Astrocyte (in vitro differentiated cells and primary cell): ENCODE data around the gene KLHL33. TPM values are rescaled to one million over a fixed set of nuclear protein-coding genes. Genes with fewer than 3 reads are reported as not detected.
A peak's percentile ranks its signal among the peaks of the same experiment; 100 is the strongest.

Experiments
- DNase-seq: peaks from one replicate; pipeline ENCODE4 v3.0.0-alpha.2; 2010; ENCODE audit warnings: low read depth
- FAIRE-seq: peaks from 2 replicates; lab custom pipeline; 2011; peaks lifted over from hg19 to GRCh38; lab: Jason Lieb, UNC
- H2AFZ ChIP-seq: 2 replicates; pipeline ENCODE4 v1.6.0; 2012; ENCODE audit warnings: low read depth, low read length, inconsistent platforms
- H3K27ac ChIP-seq: 2 replicates; pipeline ENCODE4 v1.5.1; 2011; ENCODE audit warnings: low read depth, low read length, inconsistent platforms
- H3K27me3 ChIP-seq: 2 replicates; pipeline ENCODE4 v1.6.0; 2011; ENCODE audit warnings: low read length, inconsistent platforms; ENCODE audit not compliant: insufficient read depth
- H3K36me3 ChIP-seq: 2 replicates; pipeline ENCODE4 v1.5.1; 2011; ENCODE audit warnings: low read length, inconsistent platforms; ENCODE audit not compliant: insufficient read depth
- H3K4me1 ChIP-seq: 2 replicates; pipeline ENCODE4 v1.5.1; 2011; ENCODE audit warnings: low read length, inconsistent platforms; ENCODE audit not compliant: insufficient read depth
- H3K4me2 ChIP-seq: 2 replicates; pipeline ENCODE4 v1.6.0; 2012; ENCODE audit warnings: low read length, inconsistent platforms
- H3K4me3 ChIP-seq: 2 replicates; pipeline ENCODE4 v1.5.1; 2011; ENCODE audit warnings: low read depth, mild to moderate bottlenecking, low read length, inconsistent platforms; ENCODE audit not compliant: insufficient read depth
- H3K79me2 ChIP-seq: 2 replicates; pipeline ENCODE4 v1.6.0; 2012; ENCODE audit warnings: mild to moderate bottlenecking, low read length, inconsistent platforms; ENCODE audit not compliant: insufficient read depth
- H3K9ac ChIP-seq: 2 replicates; pipeline ENCODE4 v1.6.0; 2012; ENCODE audit warnings: mild to moderate bottlenecking, low read length, inconsistent platforms
- H3K9me3 ChIP-seq: 2 replicates; pipeline ENCODE4 v1.5.1; 2012; ENCODE audit warnings: low read depth, mild to moderate bottlenecking, low read length, inconsistent platforms; ENCODE audit not compliant: insufficient read depth
- H4K20me1 ChIP-seq: 2 replicates; pipeline ENCODE4 v1.6.0; 2012; ENCODE audit warnings: low read length, inconsistent platforms; ENCODE audit not compliant: insufficient read depth
- H3K27ac Mint-ChIP-seq: one replicate; pipeline ENCODE4 v1.8.0; 2021; ENCODE audit warnings: mild to moderate bottlenecking, mixed read lengths; ENCODE audit not compliant: unreplicated experiment
- H3K27me3 Mint-ChIP-seq: one replicate; pipeline ENCODE4 v1.8.0; 2021; ENCODE audit warnings: low read depth, mixed read lengths; ENCODE audit not compliant: unreplicated experiment
- H3K36me3 Mint-ChIP-seq: one replicate; pipeline ENCODE4 v1.8.0; 2021; ENCODE audit warnings: low read depth, mixed read lengths; ENCODE audit not compliant: unreplicated experiment
- H3K4me1 Mint-ChIP-seq: one replicate; pipeline ENCODE4 v1.8.0; 2021; ENCODE audit warnings: low read depth, mixed read lengths; ENCODE audit not compliant: unreplicated experiment
- H3K4me3 Mint-ChIP-seq: one replicate; pipeline ENCODE4 v1.8.0; 2021; ENCODE audit warnings: mild to moderate bottlenecking, moderate library complexity, mixed read lengths; ENCODE audit not compliant: unreplicated experiment
- H3K9me3 Mint-ChIP-seq: one replicate; pipeline ENCODE4 v1.8.0; 2021; ENCODE audit warnings: mild to moderate bottlenecking, mixed read lengths; ENCODE audit not compliant: unreplicated experiment
- EZH2 ChIP-seq: IDR thresholded peaks from 2 replicates; pipeline ENCODE4 v1.6.1; 2012; ENCODE audit warnings: mild to moderate bottlenecking, low read length, inconsistent platforms; ENCODE audit not compliant: insufficient read depth
- total RNA-seq: library from RNA; stranded (reverse); gene quantifications from 2 replicates; pipeline ENCODE4 v1.2.1, GENCODE V29; 2021
- TF ChIP-seq, protein P1 (sequence below): IDR thresholded peaks from 2 replicates; pipeline ENCODE4 v1.5.1; 2011; ENCODE audit warnings: low read depth, mild to moderate bottlenecking, inconsistent platforms, low read length, moderate library complexity; ENCODE audit not compliant: insufficient read depth

KLHL33 gene
- total RNA-seq, 1 donor from 2014 or later: 0.07 TPM

DNA sequence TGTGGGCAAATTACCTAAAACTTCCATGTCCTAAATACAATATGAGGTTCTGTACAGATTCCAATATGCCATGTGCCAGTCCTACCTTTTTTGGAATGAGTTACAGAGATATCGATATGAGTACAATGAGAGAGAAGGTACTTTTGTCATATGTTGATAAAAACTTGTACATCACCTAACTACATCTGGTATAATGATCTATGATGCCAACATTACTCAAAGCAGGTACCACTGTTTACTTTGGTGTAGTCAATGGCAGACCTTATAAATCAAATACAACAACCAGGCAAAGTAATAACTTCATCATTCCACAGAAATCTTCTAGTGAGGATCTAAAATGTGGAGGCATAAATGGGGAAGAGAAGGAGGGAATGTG is 35.4 kb downstream of the KLHL33 start:
- Mint-ChIP-seq H3K27me3 (no peaks in the 10 kb centered on the region), H3K27ac (no peak overlapping the region), H3K4me3 (peak overlapping the region; percentile 42), H3K36me3 (peaks cover 35% of the 10 kb centered on the region), H3K9me3 (no peaks in the 10 kb centered on the region), H3K4me1 (peaks cover 11% of the 10 kb centered on the region)
- H3K27ac ChIP-seq: no peak overlapping the region
- peak overlapping the region; percentile 62 for H3K4me2 ChIP-seq
- H3K27me3 ChIP-seq: no peaks in the 10 kb centered on the region
- H3K36me3 ChIP-seq: peaks cover 34% of the 10 kb centered on the region
- H3K4me1 ChIP-seq: peaks cover 7% of the 10 kb centered on the region
- H2AFZ ChIP-seq: no peak overlapping the region
- no peak overlapping the region for H3K9ac ChIP-seq
- no peak for TF ChIP-seq EZH2
- TF ChIP-seq, protein P1, sequence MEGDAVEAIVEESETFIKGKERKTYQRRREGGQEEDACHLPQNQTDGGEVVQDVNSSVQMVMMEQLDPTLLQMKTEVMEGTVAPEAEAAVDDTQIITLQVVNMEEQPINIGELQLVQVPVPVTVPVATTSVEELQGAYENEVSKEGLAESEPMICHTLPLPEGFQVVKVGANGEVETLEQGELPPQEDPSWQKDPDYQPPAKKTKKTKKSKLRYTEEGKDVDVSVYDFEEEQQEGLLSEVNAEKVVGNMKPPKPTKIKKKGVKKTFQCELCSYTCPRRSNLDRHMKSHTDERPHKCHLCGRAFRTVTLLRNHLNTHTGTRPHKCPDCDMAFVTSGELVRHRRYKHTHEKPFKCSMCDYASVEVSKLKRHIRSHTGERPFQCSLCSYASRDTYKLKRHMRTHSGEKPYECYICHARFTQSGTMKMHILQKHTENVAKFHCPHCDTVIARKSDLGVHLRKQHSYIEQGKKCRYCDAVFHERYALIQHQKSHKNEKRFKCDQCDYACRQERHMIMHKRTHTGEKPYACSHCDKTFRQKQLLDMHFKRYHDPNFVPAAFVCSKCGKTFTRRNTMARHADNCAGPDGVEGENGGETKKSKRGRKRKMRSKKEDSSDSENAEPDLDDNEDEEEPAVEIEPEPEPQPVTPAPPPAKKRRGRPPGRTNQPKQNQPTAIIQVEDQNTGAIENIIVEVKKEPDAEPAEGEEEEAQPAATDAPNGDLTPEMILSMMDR: no peak
- H3K9me3 ChIP-seq: no peaks in the 10 kb centered on the region
- FAIRE-seq (no peak), DNase-seq (no peak)
- H4K20me1 ChIP-seq: peaks cover 5% of the 10 kb centered on the region
- H3K79me2 ChIP-seq: peaks cover 2% of the 10 kb centered on the region
- H3K4me3 ChIP-seq: no peak overlapping the region

DNA sequence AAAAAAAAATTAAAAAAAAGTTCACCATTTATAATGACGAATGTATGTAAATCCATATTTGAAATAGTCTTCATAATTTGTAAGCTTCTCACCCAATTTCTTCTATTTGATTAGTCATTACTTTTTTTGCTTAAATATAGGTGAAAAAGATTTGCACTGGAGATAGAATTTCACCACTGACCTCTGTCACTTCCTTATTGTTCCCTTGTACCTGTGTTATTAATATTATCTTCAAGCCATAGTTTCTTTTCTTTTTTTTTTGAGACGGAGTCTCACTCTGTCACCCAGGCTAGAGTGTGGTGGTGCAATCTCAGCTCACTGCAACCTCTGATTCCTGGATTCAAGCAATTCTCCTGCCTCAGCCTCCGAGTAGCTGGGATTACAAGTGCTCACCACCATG is 38.5 kb downstream of the KLHL33 start:
- no peak overlapping the region for H2AFZ ChIP-seq

DNA sequence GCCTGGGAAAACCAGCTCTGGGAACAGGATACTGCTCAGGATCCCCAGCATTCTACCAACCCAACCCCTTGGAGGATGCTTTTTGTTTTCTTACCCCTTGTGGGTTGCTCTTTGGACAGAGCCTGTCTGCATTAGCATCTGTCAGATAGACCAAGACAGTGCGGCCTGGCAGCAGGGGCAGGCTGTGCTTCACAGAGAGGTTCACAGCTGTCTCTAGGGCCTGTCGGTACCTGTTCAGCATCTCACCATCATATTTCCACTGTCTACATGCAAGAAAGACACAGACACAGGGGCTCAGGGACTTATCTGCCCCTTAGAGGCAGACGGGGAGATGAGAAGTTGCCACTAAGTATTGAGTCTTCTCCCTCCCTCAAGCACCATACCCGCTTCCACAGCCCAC is 44.5 kb downstream of the KLHL33 start:
- H4K20me1 ChIP-seq: no peaks in the 10 kb centered on the region
- TF ChIP-seq, protein P1: no peak
- TF ChIP-seq EZH2: no peak
- H3K79me2 ChIP-seq: no peaks in the 10 kb centered on the region
- Mint-ChIP-seq H3K36me3 (peaks cover 33% of the 10 kb centered on the region), H3K4me1 (no peaks in the 10 kb centered on the region), H3K9me3 (no peaks in the 10 kb centered on the region), H3K27ac (no peak overlapping the region), H3K4me3 (no peak overlapping the region), H3K27me3 (no peaks in the 10 kb centered on the region)
- peaks cover 48% of the 10 kb centered on the region for H3K36me3 ChIP-seq
- no peaks in the 10 kb centered on the region for H3K4me1 ChIP-seq
- no peak overlapping the region for H3K4me3 ChIP-seq
- H3K9ac ChIP-seq: no peak overlapping the region
- no peaks in the 10 kb centered on the region for H3K27me3 ChIP-seq
- H2AFZ ChIP-seq: no peak overlapping the region
- H3K9me3 ChIP-seq: no peaks in the 10 kb centered on the region
- no peak overlapping the region for H3K27ac ChIP-seq
- DNase-seq (no peak), FAIRE-seq (no peak)
- H3K4me2 ChIP-seq: no peak overlapping the region

More for the DNA sequence above, 38.5 kb downstream of the KLHL33 start:
- Mint-ChIP-seq H3K27ac (no peak overlapping the region), H3K4me3 (no peak overlapping the region), H3K36me3 (peaks cover 23% of the 10 kb centered on the region), H3K4me1 (peaks cover 11% of the 10 kb centered on the region), H3K27me3 (no peaks in the 10 kb centered on the region), H3K9me3 (no peaks in the 10 kb centered on the region)
- Histone ChIP-seq H3K27me3 (no peaks in the 10 kb centered on the region), H3K4me1 (peaks cover 7% of the 10 kb centered on the region), H4K20me1 (no peaks in the 10 kb centered on the region), H3K36me3 (peaks cover 25% of the 10 kb centered on the region), H3K79me2 (no peaks in the 10 kb centered on the region), H3K9me3 (no peaks in the 10 kb centered on the region), H3K9ac (no peak overlapping the region), H3K4me2 (no peak overlapping the region), H3K27ac (no peak overlapping the region), H3K4me3 (no peak overlapping the region)
- FAIRE-seq (no peak), DNase-seq (no peak)
- TF ChIP-seq, protein P1: no peak
